Mucosa of rectum (tissue), 2 donors: ENCODE data around the gene CD7.
A peak's percentile ranks its signal among the peaks of the same experiment; 100 is the strongest.

Source experiments
- H3K27ac ChIP-seq, 2 donors: one replicate each; pipeline ENCODE4 v1.7.0; 2013; ENCODE audit warnings: inconsistent platforms in 2 of 2, low read depth in 2 of 2, low read length in 2 of 2
- H3K27me3 ChIP-seq, 2 donors: one replicate each; pipeline ENCODE4 v1.7.0; 2013; ENCODE audit warnings: low read length in 2 of 2; ENCODE audit not compliant: control insufficient read depth in 2 of 2, insufficient read depth in 2 of 2
- H3K36me3 ChIP-seq, 2 donors: one replicate each; pipeline ENCODE4 v1.7.0; 2013; ENCODE audit warnings: low read length in 2 of 2; ENCODE audit not compliant: control insufficient read depth in 2 of 2, insufficient read depth in 2 of 2
- H3K4me1 ChIP-seq, 2 donors: one replicate each; pipeline ENCODE4 v1.7.0; 2013; ENCODE audit warnings: low read length in 2 of 2, mild to moderate bottlenecking in 1 of 2; ENCODE audit not compliant: control insufficient read depth in 2 of 2, insufficient read depth in 2 of 2
- H3K4me3 ChIP-seq, 2 donors: one replicate each; pipeline ENCODE4 v1.7.0; 2013; ENCODE audit warnings: low read length in 2 of 2
- H3K9ac ChIP-seq, 2 donors: one replicate each; pipeline ENCODE4 v1.7.0; 2013; ENCODE audit warnings: low read length in 2 of 2, low read depth in 1 of 2, mild to moderate bottlenecking in 1 of 2
- H3K9me3 ChIP-seq, 2 donors: one replicate each; pipeline ENCODE4 v1.7.0; 2013; ENCODE audit warnings: low read length in 2 of 2; ENCODE audit not compliant: control insufficient read depth in 2 of 2
- donor health status: healthy.
- donor health status: Normal muscosa, but diverticular disease.

CD7 gene

DNA sequence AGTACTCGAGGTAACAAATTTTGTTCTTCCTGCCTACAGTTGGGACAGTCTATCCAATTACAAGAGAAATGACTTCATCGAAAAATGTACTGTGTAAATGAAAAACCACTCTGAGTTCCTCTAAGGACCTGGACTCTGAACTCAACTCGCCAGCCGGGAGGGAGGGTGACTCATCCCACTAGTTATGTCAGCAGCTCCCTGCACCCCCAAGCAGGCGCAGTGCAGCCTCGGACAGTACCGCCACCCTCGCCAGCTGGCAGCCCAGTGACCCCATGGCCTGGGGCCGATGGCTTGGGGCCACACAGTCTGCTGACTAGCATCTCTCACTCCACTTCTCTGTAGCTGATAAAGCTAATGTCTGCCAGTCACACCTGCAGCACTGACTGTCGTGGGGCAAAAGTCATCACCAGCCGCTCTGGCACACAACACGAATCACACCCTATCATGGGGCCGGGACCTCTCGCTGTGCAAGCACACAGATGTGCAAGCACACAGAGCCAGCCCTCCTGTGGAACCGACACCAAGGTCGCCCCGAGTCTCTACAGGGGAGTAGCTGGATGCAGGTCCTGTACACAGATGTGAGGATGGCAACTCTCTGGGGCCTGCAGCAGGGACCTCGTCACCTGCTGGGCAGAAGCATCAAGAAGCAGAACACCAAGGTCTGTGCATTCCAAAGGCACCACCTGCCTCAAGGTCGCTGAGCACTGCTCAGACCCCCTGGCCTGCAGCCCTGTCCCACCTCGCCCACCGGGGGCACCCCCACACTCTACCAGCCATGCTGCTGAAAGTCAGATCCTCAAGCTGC lies 49.6 kb downstream of the CD7 start:
- Histone ChIP-seq H3K9me3 (no peaks in the 10 kb centered on the region), H3K27me3 (no peaks in the 10 kb centered on the region), H3K4me1 (peaks cover 61 to 72% of the 10 kb centered on the region in 2 donors), H3K4me3 (peak overlapping the region; percentile 47 to 64), H3K36me3 (peaks cover 49 to 55% of the 10 kb centered on the region in 2 donors), H3K9ac (peak overlapping the region; percentile 64 to 79), H3K27ac (peak overlapping the region; percentile 96 to 97)

DNA sequence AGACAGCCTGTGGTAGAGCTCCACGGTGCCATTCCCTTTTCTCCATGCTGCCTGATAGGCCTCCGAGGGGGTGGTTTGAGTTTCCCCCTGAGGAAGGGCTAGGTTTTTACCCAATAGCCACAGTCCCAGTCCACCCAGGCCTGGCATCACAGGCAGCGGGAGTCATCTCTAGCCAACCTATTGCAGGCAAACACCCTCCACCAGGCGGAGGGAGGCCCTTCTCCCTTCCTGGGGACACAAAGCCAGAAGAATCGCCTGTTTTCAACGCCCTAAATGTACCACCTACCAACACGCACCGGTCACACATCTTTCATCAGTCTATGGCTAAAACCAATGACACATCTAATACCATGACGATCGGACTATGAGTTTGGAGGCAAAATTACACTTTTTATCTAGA lies 51.3 kb downstream of the CD7 start:
- Histone ChIP-seq H3K9me3 (no peaks in the 10 kb centered on the region), H3K4me3 (no peak overlapping the region), H3K36me3 (peaks cover 57 to 62% of the 10 kb centered on the region in 2 donors), H3K27ac (peak overlapping the region; percentile 29 to 97), H3K27me3 (no peaks in the 10 kb centered on the region), H3K9ac (peak overlapping the region in 1 of 2 donors; percentile 16), H3K4me1 (peaks cover 51 to 58% of the 10 kb centered on the region in 2 donors)
